ENCODE data around the gene GP1BA. TPM values are rescaled to one million over a fixed set of nuclear protein-coding genes. Genes with fewer than 3 reads are reported as not detected.

Gene GP1BA
- total RNA-seq, 1 experiment from 2014 or later = not detected

- TSS peak; percentile 62 for BruUV-seq (replicated peaks)
Observed at GRCh38 chr17:4946312-4946976, 14.4 kb downstream of the GP1BA start.

GRCh38 chr17:4947010-4947410 is 14.9 kb downstream of the GP1BA start:
- Histone ChIP-seq H2AFZ (no peak overlapping the region), H3K79me2 (ENCODE audit: low read depth) (peaks cover 71% of the 10 kb centered on the region), H3K9me3 (ENCODE audit: insufficient read depth, low read depth) (no peaks in the 10 kb centered on the region), H3K4me2 (peak overlapping the region; percentile 84), H3K27ac (peak overlapping the region; percentile 99), H4K20me1 (ENCODE audit: insufficient read depth) (peaks cover 39% of the 10 kb centered on the region), H3F3A (ENCODE audit: insufficient read depth, low read depth) (peaks cover 90% of the 10 kb centered on the region), H3K4me3 (peak overlapping the region; percentile 99), H3K9me2 (ENCODE audit: insufficient read depth) (no peaks in the 10 kb centered on the region), H3K36me3 (ENCODE audit: low read depth) (peaks cover 29% of the 10 kb centered on the region), H3K27me3 (ENCODE audit: insufficient read depth, low read depth) (no peaks in the 10 kb centered on the region), H3K4me1 (replicated peaks; ENCODE audit: insufficient read depth) (peaks cover 39% of the 10 kb centered on the region)
- intact Hi-C loops (cut with micrococcal nuclease; ENCODE audit: unreplicated experiment) = loop anchor here (10.0 kb wide), 1 partner anchor 112 kb away; the partner anchor contains the start of gene MINK1
- TF ChIP-seq, protein P1, sequence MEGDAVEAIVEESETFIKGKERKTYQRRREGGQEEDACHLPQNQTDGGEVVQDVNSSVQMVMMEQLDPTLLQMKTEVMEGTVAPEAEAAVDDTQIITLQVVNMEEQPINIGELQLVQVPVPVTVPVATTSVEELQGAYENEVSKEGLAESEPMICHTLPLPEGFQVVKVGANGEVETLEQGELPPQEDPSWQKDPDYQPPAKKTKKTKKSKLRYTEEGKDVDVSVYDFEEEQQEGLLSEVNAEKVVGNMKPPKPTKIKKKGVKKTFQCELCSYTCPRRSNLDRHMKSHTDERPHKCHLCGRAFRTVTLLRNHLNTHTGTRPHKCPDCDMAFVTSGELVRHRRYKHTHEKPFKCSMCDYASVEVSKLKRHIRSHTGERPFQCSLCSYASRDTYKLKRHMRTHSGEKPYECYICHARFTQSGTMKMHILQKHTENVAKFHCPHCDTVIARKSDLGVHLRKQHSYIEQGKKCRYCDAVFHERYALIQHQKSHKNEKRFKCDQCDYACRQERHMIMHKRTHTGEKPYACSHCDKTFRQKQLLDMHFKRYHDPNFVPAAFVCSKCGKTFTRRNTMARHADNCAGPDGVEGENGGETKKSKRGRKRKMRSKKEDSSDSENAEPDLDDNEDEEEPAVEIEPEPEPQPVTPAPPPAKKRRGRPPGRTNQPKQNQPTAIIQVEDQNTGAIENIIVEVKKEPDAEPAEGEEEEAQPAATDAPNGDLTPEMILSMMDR (conservative IDR thresholded peaks at IDR 0.05) = no peak
- TF ChIP-seq EZH2 (IDR thresholded peaks at IDR 0.05; ENCODE audit: low read depth) = no peak
- CTCF ChIA-PET = no interaction called here
- no TSS peak for BruUV-seq (replicated peaks)
- POLR2A ChIA-PET (ENCODE audit: unreplicated experiment) = interaction anchor here (3.0 kb wide), 1 partner anchor 21 kb away, joined by 42 read pairs; the partner anchor contains the start of gene SPAG7
- no peak for DNase-seq

More at GRCh38 chr17:4946312-4946976, 14.4 kb downstream of the GP1BA start:
- peaks cover 40% of the 10 kb centered on the region for H3K4me1 ChIP-seq (replicated peaks; ENCODE audit: insufficient read depth)
- H3K4me3 ChIP-seq = peak overlapping the region; percentile 99
- H3K27me3 ChIP-seq (ENCODE audit: insufficient read depth, low read depth) = no peaks in the 10 kb centered on the region
- TF ChIP-seq EZH2 (IDR thresholded peaks at IDR 0.05; ENCODE audit: low read depth) = no peak
- TF ChIP-seq, protein P1 (conservative IDR thresholded peaks at IDR 0.05) = no peak
- ChIA-PET POLR2A (ENCODE audit: unreplicated experiment) (interaction anchor here (0.6 to 3.0 kb wide), 3 partner anchors 21 to 1138 kb away, joined by 4 to 42 read pairs (median 5); partner anchors contain the start of gene SPAG7), CTCF (interaction anchor here (0.6 kb wide), 1 partner anchor 86 kb away, joined by 8 read pairs; no protein-coding TSS in a partner anchor)
- H3K27ac ChIP-seq = peak overlapping the region; percentile 99
- peaks cover 39% of the 10 kb centered on the region for H4K20me1 ChIP-seq (ENCODE audit: insufficient read depth)
- H3K9me2 ChIP-seq (ENCODE audit: insufficient read depth) = no peaks in the 10 kb centered on the region
- peaks cover 92% of the 10 kb centered on the region for H3F3A ChIP-seq (ENCODE audit: insufficient read depth, low read depth)
- no peak overlapping the region for H2AFZ ChIP-seq
- no peaks in the 10 kb centered on the region for H3K9me3 ChIP-seq (ENCODE audit: insufficient read depth, low read depth)
- intact Hi-C loops (cut with micrococcal nuclease; ENCODE audit: unreplicated experiment) = loop anchor here (10.0 kb wide), 1 partner anchor 112 kb away; the partner anchor contains the start of gene MINK1
- H3K79me2 ChIP-seq (ENCODE audit: low read depth) = peaks cover 76% of the 10 kb centered on the region
- H3K36me3 ChIP-seq (ENCODE audit: low read depth) = peaks cover 34% of the 10 kb centered on the region
- DNase-seq = no peak
- H3K4me2 ChIP-seq = peak overlapping the region; percentile 84

- POLR2A ChIA-PET (ENCODE audit: unreplicated experiment) = interaction anchor here (0.6 to 3.0 kb wide), 4 partner anchors 7 to 157 kb away, joined by 3 to 42 read pairs (median 8); partner anchors contain the start of genes RNF167, SLC25A11 and SPAG7
- DNase-seq = peak in 1 of 2 experiments; percentile 58
- peak overlapping the region; percentile 99 for H3K27ac ChIP-seq
- H3K79me2 ChIP-seq (ENCODE audit: low read depth) = peaks cover 65% of the 10 kb centered on the region
- H3K4me3 ChIP-seq = peak overlapping the region; percentile 99
- H2AFZ ChIP-seq = peak overlapping the region; percentile 78; the same call in 1 of the 2 replicates
- H3K4me2 ChIP-seq = peak overlapping the region; percentile 84
- no peaks in the 10 kb centered on the region for H3K9me3 ChIP-seq (ENCODE audit: insufficient read depth, low read depth)
- intact Hi-C loops (cut with micrococcal nuclease; ENCODE audit: unreplicated experiment) = loop anchor here (1.0 to 10.0 kb wide), 3 partner anchors 39 to 113 kb away; partner anchors contain the start of genes INCA1, KIF1C and MINK1
- H3K9me2 ChIP-seq (ENCODE audit: insufficient read depth) = no peaks in the 10 kb centered on the region
- H3K4me1 ChIP-seq (replicated peaks; ENCODE audit: insufficient read depth) = peaks cover 39% of the 10 kb centered on the region
- CTCF ChIA-PET = interaction anchor here (0.6 kb wide), 1 partner anchor 39 kb away, joined by 3 read pairs; no protein-coding TSS in a partner anchor
- H3F3A ChIP-seq (ENCODE audit: insufficient read depth, low read depth) = peaks cover 85% of the 10 kb centered on the region
- H3K36me3 ChIP-seq (ENCODE audit: low read depth) = peaks cover 28% of the 10 kb centered on the region
- TF ChIP-seq, protein P1 (conservative IDR thresholded peaks at IDR 0.05) = no peak
- TF ChIP-seq EZH2 (IDR thresholded peaks at IDR 0.05; ENCODE audit: low read depth) = no peak
- no peaks in the 10 kb centered on the region for H3K27me3 ChIP-seq (ENCODE audit: insufficient read depth, low read depth)
- BruUV-seq (replicated peaks) = no TSS peak
- H4K20me1 ChIP-seq (ENCODE audit: insufficient read depth) = peaks cover 39% of the 10 kb centered on the region
Observed at GRCh38 chr17:4947411-4948165, 15.5 kb downstream of the GP1BA start.
